Thoracic aorta (tissue), 2 donors: ENCODE measurements around the gene DBNDD2. TPM values are rescaled to one million over a fixed set of nuclear protein-coding genes. Genes with fewer than 3 reads are reported as not detected.

Source experiments
- ATAC-seq: fragments of 150-250 bp; one replicate; pipeline ENCODE4 v1.8.0; 2017; ENCODE audit warnings: low read depth; ENCODE audit not compliant: insufficient number of reproducible peaks, low FRiP score
- DNase-seq: peaks from one replicate; pipeline ENCODE4 v3.0.0-alpha.2; 2020; ENCODE audit warnings: low spot score
- H3K27ac ChIP-seq, 2 donors: fragments of 200-600 bp; sonication (generic); 1 replicate in 1 of 2; 2 replicates in 1 of 2; pipeline ENCODE4 v1.5.1; 2016; ENCODE audit warnings: mild to moderate bottlenecking in 2 of 2, moderate library complexity in 2 of 2
- H3K27me3 ChIP-seq: fragments of 200-600 bp; sonication (generic); replicated peaks from 2 replicates; pipeline ENCODE4 v1.6.0; 2016; ENCODE audit warnings: mild to moderate bottlenecking; ENCODE audit not compliant: insufficient read depth
- H3K36me3 ChIP-seq: fragments of 200-600 bp; sonication (generic); one replicate; pipeline ENCODE4 v1.5.1; 2016
- H3K4me1 ChIP-seq, 2 donors: fragments of 200-600 bp; sonication (generic); 1 replicate in 1 of 2; 2 replicates in 1 of 2; pipeline versions ENCODE4 v1.5.1 to v1.6.0; 2016; ENCODE audit warnings: low read depth in 2 of 2, mild to moderate bottlenecking in 1 of 2; ENCODE audit not compliant: control insufficient read depth in 1 of 2
- H3K4me3 ChIP-seq: fragments of 200-600 bp; sonication (generic); 2 replicates; pipeline ENCODE4 v1.5.1; 2016; ENCODE audit warnings: mild to moderate bottlenecking
- H3K9me3 ChIP-seq: fragments of 200-600 bp; sonication (generic); 2 replicates; pipeline ENCODE4 v1.5.1; 2016
- total RNA-seq, 2 donors: library from RNA; depleted of rRNA; stranded (reverse); fragments of >200 nt; gene quantifications; one replicate each; pipeline versions ENCODE4 v1.1.0 to v1.2.3, GENCODE V29; 2016
- TF ChIP-seq, protein P1 (sequence below): fragments of 200-600 bp; sonication (generic); IDR thresholded peaks from one replicate; pipeline ENCODE4 v1.5.1; 2019; ENCODE audit warnings: antibody characterized with exemption

Gene DBNDD2, protein sequence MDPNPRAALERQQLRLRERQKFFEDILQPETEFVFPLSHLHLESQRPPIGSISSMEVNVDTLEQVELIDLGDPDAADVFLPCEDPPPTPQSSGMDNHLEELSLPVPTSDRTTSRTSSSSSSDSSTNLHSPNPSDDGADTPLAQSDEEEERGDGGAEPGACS
- total RNA-seq: 100 to 1,000 TPM in 1 of 2 donors, 10 to 100 TPM in 1; 97.6 to 120 TPM

DNA sequence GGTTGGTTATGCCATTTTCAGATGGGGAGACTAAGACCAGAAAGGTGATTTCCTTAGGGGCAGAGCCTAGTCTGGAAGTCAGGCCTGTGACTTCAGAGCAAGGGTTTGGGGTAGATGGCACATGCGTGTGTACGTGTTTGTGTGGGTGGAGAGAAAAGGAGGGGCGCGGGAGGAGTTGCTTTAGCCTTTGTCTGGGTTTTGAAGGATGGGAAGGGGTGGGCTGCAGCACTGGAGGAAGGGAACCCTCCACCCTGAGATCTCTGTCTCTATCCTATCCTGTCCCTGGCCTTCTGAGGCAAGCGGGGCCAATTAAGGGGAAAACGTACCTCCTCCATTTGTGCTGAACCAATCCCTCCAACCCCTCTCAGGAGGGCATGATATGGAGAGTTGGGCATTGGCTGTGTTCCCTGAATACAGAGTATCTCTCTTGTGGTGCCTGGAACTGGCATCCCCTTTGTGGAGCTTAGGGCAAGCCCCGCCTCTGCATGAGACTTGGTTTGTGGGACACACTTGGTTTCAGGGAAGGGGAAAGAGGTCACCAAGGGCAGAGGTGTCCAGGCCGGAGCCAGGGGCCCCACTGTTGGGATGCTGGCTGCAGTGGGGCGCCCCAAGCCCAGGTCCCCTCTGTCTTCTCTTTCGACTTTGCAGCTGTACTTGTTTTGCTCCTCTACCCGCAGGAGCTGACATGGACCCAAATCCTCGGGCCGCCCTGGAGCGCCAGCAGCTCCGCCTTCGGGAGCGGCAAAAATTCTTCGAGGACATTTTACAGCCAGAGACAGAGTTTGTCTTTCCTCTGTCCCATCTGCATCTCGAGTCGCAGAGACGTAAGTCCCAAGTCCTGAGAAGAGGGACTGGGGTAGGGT lies at the start of gene DBNDD2:
Gene DBNDD2 (plus strand): TSS at position 507 of the 863 bp plus-strand sequence. CDS start 179 bp downstream, at position 686.
- H3K4me1 ChIP-seq: peaks cover 9 to 31% of the 10 kb centered on the region in 2 donors
- ATAC-seq: no peak
- no peaks in the 10 kb centered on the region for H3K27me3 ChIP-seq
- peaks cover 25% of the 10 kb centered on the region for H3K36me3 ChIP-seq
- no peaks in the 10 kb centered on the region for H3K9me3 ChIP-seq
- peak within 1 kb of the TSS; percentile 92 for H3K4me3 ChIP-seq
- DNase-seq: no peak
- TF ChIP-seq, protein P1, sequence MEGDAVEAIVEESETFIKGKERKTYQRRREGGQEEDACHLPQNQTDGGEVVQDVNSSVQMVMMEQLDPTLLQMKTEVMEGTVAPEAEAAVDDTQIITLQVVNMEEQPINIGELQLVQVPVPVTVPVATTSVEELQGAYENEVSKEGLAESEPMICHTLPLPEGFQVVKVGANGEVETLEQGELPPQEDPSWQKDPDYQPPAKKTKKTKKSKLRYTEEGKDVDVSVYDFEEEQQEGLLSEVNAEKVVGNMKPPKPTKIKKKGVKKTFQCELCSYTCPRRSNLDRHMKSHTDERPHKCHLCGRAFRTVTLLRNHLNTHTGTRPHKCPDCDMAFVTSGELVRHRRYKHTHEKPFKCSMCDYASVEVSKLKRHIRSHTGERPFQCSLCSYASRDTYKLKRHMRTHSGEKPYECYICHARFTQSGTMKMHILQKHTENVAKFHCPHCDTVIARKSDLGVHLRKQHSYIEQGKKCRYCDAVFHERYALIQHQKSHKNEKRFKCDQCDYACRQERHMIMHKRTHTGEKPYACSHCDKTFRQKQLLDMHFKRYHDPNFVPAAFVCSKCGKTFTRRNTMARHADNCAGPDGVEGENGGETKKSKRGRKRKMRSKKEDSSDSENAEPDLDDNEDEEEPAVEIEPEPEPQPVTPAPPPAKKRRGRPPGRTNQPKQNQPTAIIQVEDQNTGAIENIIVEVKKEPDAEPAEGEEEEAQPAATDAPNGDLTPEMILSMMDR: no peak
- peak within 1 kb of the TSS; percentile 99 to 100 for H3K27ac ChIP-seq

DNA sequence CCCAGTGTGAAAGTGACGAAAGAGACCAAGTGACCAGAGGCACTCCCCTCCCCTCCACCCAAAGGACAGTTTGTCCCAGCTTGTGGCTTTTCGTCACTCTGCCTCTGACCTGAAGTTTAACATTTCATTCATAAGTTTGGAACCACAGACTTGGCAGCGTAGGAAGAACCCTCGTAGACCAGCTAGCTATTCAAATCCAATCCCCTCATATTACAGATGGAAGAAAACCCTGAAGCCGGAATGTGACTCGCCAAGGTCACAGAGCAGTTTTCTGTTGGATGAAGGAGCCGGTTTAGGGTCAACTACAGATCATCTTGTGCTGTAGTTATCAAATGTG lies 49.1 kb upstream of the DBNDD2 start:
- DNase-seq: no peak

DNA sequence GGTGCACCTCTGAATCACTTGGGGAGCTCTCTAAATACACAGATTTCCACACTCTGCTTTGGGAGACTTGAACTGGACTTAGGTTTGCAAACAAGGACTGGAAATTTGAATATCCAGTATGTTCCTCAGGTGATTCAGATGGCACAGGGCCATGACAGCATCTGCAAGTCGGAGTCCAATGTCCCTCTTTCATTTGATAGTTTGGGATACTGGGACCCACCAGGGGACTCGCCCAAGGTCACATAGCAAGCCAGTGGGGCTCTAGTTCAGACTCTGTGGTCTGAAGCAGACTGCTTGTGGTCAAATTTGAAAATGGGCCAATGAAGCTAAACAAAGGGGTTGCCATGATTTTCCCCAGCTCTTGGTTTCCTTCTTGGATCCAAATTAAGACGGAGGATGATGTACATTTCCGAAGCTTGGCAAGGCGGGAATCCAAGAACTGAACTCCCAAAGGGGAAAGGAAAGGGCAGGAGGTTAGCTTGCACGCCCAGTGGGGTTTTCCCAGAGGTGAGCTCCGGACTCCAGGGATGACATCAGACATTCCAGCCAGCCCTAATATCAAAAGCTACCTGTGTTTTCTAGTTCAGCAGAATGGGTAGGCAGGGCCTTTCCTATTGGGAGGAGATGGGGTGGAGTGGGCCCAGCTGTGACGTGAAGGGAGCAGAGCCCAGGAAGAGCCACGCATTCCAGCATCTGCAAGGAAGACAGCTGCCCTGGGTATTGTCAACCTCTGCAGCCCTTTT lies 48.5 kb upstream of the DBNDD2 start:
- DNase-seq (no peak), ATAC-seq (no peak)
- H3K9me3 ChIP-seq: no peaks in the 10 kb centered on the region
- no peaks in the 10 kb centered on the region for H3K27me3 ChIP-seq
- peak overlapping the region; percentile 91 to 93 for H3K27ac ChIP-seq
- TF ChIP-seq, protein P1: no peak
- peaks cover 30 to 47% of the 10 kb centered on the region in 2 donors for H3K4me1 ChIP-seq
- H3K4me3 ChIP-seq: no peak overlapping the region
- no peaks in the 10 kb centered on the region for H3K36me3 ChIP-seq

More for the DNA sequence above, 49.1 kb upstream of the DBNDD2 start:
- Histone ChIP-seq H3K4me1 (peaks cover 28 to 42% of the 10 kb centered on the region in 2 donors), H3K9me3 (no peaks in the 10 kb centered on the region), H3K27ac (peak overlapping the region; percentile 91 to 93), H3K4me3 (no peak overlapping the region), H3K27me3 (no peaks in the 10 kb centered on the region), H3K36me3 (no peaks in the 10 kb centered on the region)
- TF ChIP-seq, protein P1: no peak
- ATAC-seq: no peak

- Histone ChIP-seq H3K36me3 (peaks cover 6% of the 10 kb centered on the region), H3K4me3 (no peak overlapping the region), H3K27ac (no peak overlapping the region), H3K4me1 (peaks cover 30 to 52% of the 10 kb centered on the region in 2 donors), H3K9me3 (no peaks in the 10 kb centered on the region), H3K27me3 (no peaks in the 10 kb centered on the region)
- TF ChIP-seq, protein P1: no peak
- DNase-seq: no peak
- ATAC-seq: no peak
These were observed 46.3 kb upstream of the DBNDD2 start for GRCh38 chr20:45361793-45362192.
